Measurements from ENCODE around the gene CCDC102B.

Gene CCDC102B

DNA sequence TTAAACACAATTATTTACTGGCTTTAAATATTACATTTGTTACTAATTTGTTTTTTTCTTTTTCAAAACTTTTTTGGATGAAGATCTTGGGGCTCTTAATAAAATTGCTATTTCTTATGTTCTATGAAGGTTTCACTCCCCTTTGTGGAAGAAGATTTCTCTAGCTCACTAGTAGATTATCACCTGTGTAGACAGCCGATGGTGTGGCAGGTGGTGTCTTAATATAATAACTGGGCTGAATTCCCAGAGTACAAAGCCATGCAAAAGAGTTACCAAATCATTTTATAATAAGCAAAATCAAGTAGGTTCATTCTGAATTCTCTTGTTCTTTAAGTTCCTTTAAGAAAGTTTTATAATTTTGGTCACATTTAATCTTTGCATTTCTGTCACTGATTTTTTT, 233.7 kb downstream of the CCDC102B start:
- no peak overlapping the region for H3K27ac ChIP-seq (ENCODE audit: low read depth, low read length)
- no peaks in the 10 kb centered on the region for H3K79me2 ChIP-seq (ENCODE audit: control insufficient read depth, low read length)
- no peak overlapping the region for H3K4me3 ChIP-seq (ENCODE audit: low read length)
- H3K9me3 ChIP-seq (ENCODE audit: control insufficient read depth, insufficient read depth, low read length), result no peaks in the 10 kb centered on the region
- H4K20me1 ChIP-seq (ENCODE audit: control insufficient read depth, insufficient read depth, low read depth, low read length), result no peaks in the 10 kb centered on the region
- no peaks in the 10 kb centered on the region for H3K27me3 ChIP-seq (ENCODE audit: control insufficient read depth, low read length)
- no peak overlapping the region for H3K4me2 ChIP-seq (ENCODE audit: low read length)
- H3K36me3 ChIP-seq (ENCODE audit: control insufficient read depth, low read length), result no peaks in the 10 kb centered on the region
- no peaks in the 10 kb centered on the region for H3F3A ChIP-seq (ENCODE audit: control insufficient read depth, insufficient read depth)
- TF ChIP-seq EZH2phosphoT487 (IDR thresholded peaks at IDR 0.05; ENCODE audit: borderline replicate concordance, low read length) (no peak), CTCF (IDR thresholded peaks at IDR 0.05; ENCODE audit: low read depth, low read length, poor library complexity, severe bottlenecking) (no peak)
- H3K4me1 ChIP-seq (ENCODE audit: control insufficient read depth, low read length), result no peaks in the 10 kb centered on the region
- no peaks in the 10 kb centered on the region for H3K9me2 ChIP-seq (replicated peaks; ENCODE audit: control insufficient read depth, low read length)

DNA sequence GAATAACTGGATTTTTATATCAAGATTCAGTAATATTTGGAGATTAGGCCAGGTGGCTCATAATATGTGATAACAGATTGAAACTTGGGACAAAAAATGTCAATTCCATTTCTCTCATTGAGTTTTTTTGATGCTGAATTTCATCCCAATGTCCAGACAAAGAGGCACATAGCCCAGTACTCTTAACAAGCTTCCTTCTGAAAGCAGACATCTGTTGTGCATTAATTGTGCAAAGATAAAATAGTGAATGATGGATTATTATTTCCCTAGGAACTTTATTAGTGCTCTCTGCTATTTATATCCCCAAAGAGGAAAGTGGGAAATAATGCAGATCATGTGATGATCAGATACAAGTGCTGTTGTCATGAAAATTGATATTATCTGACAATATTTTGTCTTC, 234.1 kb downstream of the CCDC102B start:
- TF ChIP-seq CTCF (IDR thresholded peaks at IDR 0.05; ENCODE audit: low read depth, low read length, poor library complexity, severe bottlenecking), result no peak
- no peak for TF ChIP-seq EZH2phosphoT487 (IDR thresholded peaks at IDR 0.05; ENCODE audit: borderline replicate concordance, low read length)
- Histone ChIP-seq H3K36me3 (ENCODE audit: control insufficient read depth, low read length) (no peaks in the 10 kb centered on the region), H3K4me1 (ENCODE audit: control insufficient read depth, low read length) (no peaks in the 10 kb centered on the region), H4K20me1 (ENCODE audit: control insufficient read depth, insufficient read depth, low read depth, low read length) (no peaks in the 10 kb centered on the region), H3K27me3 (ENCODE audit: control insufficient read depth, low read length) (no peaks in the 10 kb centered on the region), H3K79me2 (ENCODE audit: control insufficient read depth, low read length) (no peaks in the 10 kb centered on the region), H3K4me2 (ENCODE audit: low read length) (no peak overlapping the region), H3K4me3 (ENCODE audit: low read length) (no peak overlapping the region), H3K27ac (ENCODE audit: low read depth, low read length) (no peak overlapping the region), H3F3A (ENCODE audit: control insufficient read depth, insufficient read depth) (no peaks in the 10 kb centered on the region), H3K9me3 (ENCODE audit: control insufficient read depth, insufficient read depth, low read length) (no peaks in the 10 kb centered on the region), H3K9me2 (replicated peaks; ENCODE audit: control insufficient read depth, low read length) (no peaks in the 10 kb centered on the region)

DNA sequence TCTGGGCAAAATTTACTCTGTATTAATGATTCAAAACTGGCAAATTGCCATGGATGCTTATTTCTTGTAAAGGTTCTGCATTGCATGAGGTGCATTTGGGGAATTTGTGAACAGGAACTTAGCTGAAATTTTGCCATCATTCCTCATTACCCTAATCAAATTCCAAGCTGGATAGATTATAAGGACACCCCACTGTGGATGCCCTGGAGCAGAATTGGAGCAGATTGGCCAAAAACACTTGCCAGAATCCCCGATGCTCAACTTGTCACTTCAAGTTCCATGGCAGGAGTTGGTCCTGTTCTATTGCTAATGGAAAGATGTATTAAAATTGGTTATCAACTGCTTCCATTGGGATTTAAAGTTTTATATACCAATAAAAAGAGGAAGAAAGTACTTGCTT, 237.9 kb downstream of the CCDC102B start:
- H3K9me2 ChIP-seq (replicated peaks; ENCODE audit: control insufficient read depth, low read length), result no peaks in the 10 kb centered on the region
- H3F3A ChIP-seq (ENCODE audit: control insufficient read depth, insufficient read depth), result no peaks in the 10 kb centered on the region
- H3K4me1 ChIP-seq (ENCODE audit: control insufficient read depth, low read length), result no peaks in the 10 kb centered on the region
- TF ChIP-seq CTCF (IDR thresholded peaks at IDR 0.05; ENCODE audit: low read depth, low read length, poor library complexity, severe bottlenecking), result no peak
- TF ChIP-seq EZH2phosphoT487 (IDR thresholded peaks at IDR 0.05; ENCODE audit: borderline replicate concordance, low read length), result no peak
- no peaks in the 10 kb centered on the region for H3K27me3 ChIP-seq (ENCODE audit: control insufficient read depth, low read length)
- H3K79me2 ChIP-seq (ENCODE audit: control insufficient read depth, low read length), result no peaks in the 10 kb centered on the region
- H3K4me2 ChIP-seq (ENCODE audit: low read length), result no peak overlapping the region
- no peak overlapping the region for H3K27ac ChIP-seq (ENCODE audit: low read depth, low read length)
- H3K4me3 ChIP-seq (ENCODE audit: low read length), result no peak overlapping the region
- H3K36me3 ChIP-seq (ENCODE audit: control insufficient read depth, low read length), result no peaks in the 10 kb centered on the region
- no peaks in the 10 kb centered on the region for H3K9me3 ChIP-seq (ENCODE audit: control insufficient read depth, insufficient read depth, low read length)
- H4K20me1 ChIP-seq (ENCODE audit: control insufficient read depth, insufficient read depth, low read depth, low read length), result no peaks in the 10 kb centered on the region

DNA sequence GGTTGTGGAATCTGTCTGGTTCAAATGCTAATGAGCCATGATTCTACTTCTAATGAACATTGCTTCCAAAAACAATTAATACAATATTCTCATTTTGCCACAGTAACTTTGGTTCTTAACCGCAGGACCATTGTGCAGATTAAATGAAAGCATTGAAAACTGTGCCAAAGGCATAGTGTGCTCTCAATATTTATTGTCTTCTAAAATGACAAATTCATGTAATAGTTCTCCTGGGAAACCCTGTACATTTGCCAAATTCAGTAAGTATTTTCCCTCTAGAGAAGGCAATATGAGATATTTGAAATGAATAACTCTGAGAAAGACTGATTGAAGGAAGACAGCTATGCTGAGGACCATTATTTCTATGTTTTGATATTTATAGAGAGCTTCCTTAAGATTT, 246.3 kb downstream of the CCDC102B start:
- no peaks in the 10 kb centered on the region for H3K36me3 ChIP-seq (ENCODE audit: control insufficient read depth, low read length)
- no peaks in the 10 kb centered on the region for H3K9me2 ChIP-seq (replicated peaks; ENCODE audit: control insufficient read depth, low read length)
- no peaks in the 10 kb centered on the region for H3K9me3 ChIP-seq (ENCODE audit: control insufficient read depth, insufficient read depth, low read length)
- no peak overlapping the region for H3K27ac ChIP-seq (ENCODE audit: low read depth, low read length)
- H3K4me1 ChIP-seq (ENCODE audit: control insufficient read depth, low read length), result no peaks in the 10 kb centered on the region
- no peak overlapping the region for H3K4me3 ChIP-seq (ENCODE audit: low read length)
- H3F3A ChIP-seq (ENCODE audit: control insufficient read depth, insufficient read depth), result no peaks in the 10 kb centered on the region
- TF ChIP-seq CTCF (IDR thresholded peaks at IDR 0.05; ENCODE audit: low read depth, low read length, poor library complexity, severe bottlenecking) (no peak), EZH2phosphoT487 (IDR thresholded peaks at IDR 0.05; ENCODE audit: borderline replicate concordance, low read length) (no peak)
- no peaks in the 10 kb centered on the region for H3K79me2 ChIP-seq (ENCODE audit: control insufficient read depth, low read length)
- no peaks in the 10 kb centered on the region for H4K20me1 ChIP-seq (ENCODE audit: control insufficient read depth, insufficient read depth, low read depth, low read length)
- no peak overlapping the region for H3K4me2 ChIP-seq (ENCODE audit: low read length)
- no peaks in the 10 kb centered on the region for H3K27me3 ChIP-seq (ENCODE audit: control insufficient read depth, low read length)
